ENCODE measurements around the gene UCK2.

The UCK2 gene

GRCh38 chr1:165807613-165808012 lies 19.8 kb upstream of the UCK2 start:
- H3K4me3 ChIP-seq (replicated peaks; ENCODE audit: low read depth, low read length), result no peak overlapping the region
- TF ChIP-seq CTCF (IDR thresholded peaks at IDR 0.05; ENCODE audit: low read depth, low read length, missing control alignments), result no peak
- DNase-seq (ENCODE audit: extremely low read depth, low read depth), result no peak

GRCh38 chr1:165815725-165816124 lies 11.7 kb upstream of the UCK2 start:
- TF ChIP-seq CTCF (IDR thresholded peaks at IDR 0.05; ENCODE audit: low read depth, low read length, missing control alignments), result no peak
- no peak overlapping the region for H3K4me3 ChIP-seq (replicated peaks; ENCODE audit: low read depth, low read length)
- no peak for DNase-seq (ENCODE audit: extremely low read depth, low read depth)

- no peak overlapping the region for H3K4me3 ChIP-seq (replicated peaks; ENCODE audit: low read depth, low read length)
- DNase-seq (ENCODE audit: extremely low read depth, low read depth), result no peak
- no peak for TF ChIP-seq CTCF (IDR thresholded peaks at IDR 0.05; ENCODE audit: low read depth, low read length, missing control alignments)
Measured at GRCh38 chr1:165816157-165816556, 11.3 kb upstream of the UCK2 start.

GRCh38 chr1:165816826-165817497 lies 10.5 kb upstream of the UCK2 start:
- no peak for DNase-seq (ENCODE audit: extremely low read depth, low read depth)
- H3K4me3 ChIP-seq (replicated peaks; ENCODE audit: low read depth, low read length), result no peak overlapping the region
- TF ChIP-seq CTCF (IDR thresholded peaks at IDR 0.05; ENCODE audit: low read depth, low read length, missing control alignments), result no peak

- TF ChIP-seq CTCF (IDR thresholded peaks at IDR 0.05; ENCODE audit: low read depth, low read length, missing control alignments), result no peak
Measured at GRCh38 chr1:165823552-165824268, 3.7 kb upstream of the UCK2 start.

GRCh38 chr1:165824269-165824643 lies 3.2 kb upstream of the UCK2 start:
- DNase-seq (ENCODE audit: extremely low read depth, low read depth), result no peak
- no peak overlapping the region for H3K4me3 ChIP-seq (replicated peaks; ENCODE audit: low read depth, low read length)
- no peak for TF ChIP-seq CTCF (IDR thresholded peaks at IDR 0.05; ENCODE audit: low read depth, low read length, missing control alignments)

More at GRCh38 chr1:165823552-165824268, 3.7 kb upstream of the UCK2 start:
- DNase-seq (ENCODE audit: extremely low read depth, low read depth), result no peak
- no peak overlapping the region for H3K4me3 ChIP-seq (replicated peaks; ENCODE audit: low read depth, low read length)
